Measurements from ENCODE around the gene MAD1L1.
A peak's percentile ranks its signal among the peaks of the same experiment; 100 is the strongest.

MAD1L1 gene

GRCh38 chr7:1813394-1814088 lies 419.2 kb downstream of the MAD1L1 start:
- no peak for DNase-seq (ENCODE audit: low read depth)

- DNase-seq (ENCODE audit: low read depth), result no peak
Measured at GRCh38 chr7:1812509-1813393, 420.0 kb downstream of the MAD1L1 start.

- no peak for DNase-seq (ENCODE audit: low read depth)
Measured at GRCh38 chr7:1811850-1812508, 420.8 kb downstream of the MAD1L1 start.

GRCh38 chr7:1810961-1811849 lies 421.5 kb downstream of the MAD1L1 start:
- DNase-seq (ENCODE audit: low read depth), result peak; percentile 10

GRCh38 chr7:1810521-1810920 lies 422.2 kb downstream of the MAD1L1 start:
- no peak for DNase-seq (ENCODE audit: low read depth)

- no peak for DNase-seq (ENCODE audit: low read depth)
Measured at GRCh38 chr7:1809601-1810258, 423.0 kb downstream of the MAD1L1 start.

GRCh38 chr7:1809070-1809469 lies 423.7 kb downstream of the MAD1L1 start:
- DNase-seq (ENCODE audit: low read depth), result no peak

GRCh38 chr7:1807821-1808600 lies 424.7 kb downstream of the MAD1L1 start:
- DNase-seq (ENCODE audit: low read depth), result no peak

GRCh38 chr7:1806354-1806753 lies 426.4 kb downstream of the MAD1L1 start:
- DNase-seq (ENCODE audit: low read depth), result no peak

- DNase-seq (ENCODE audit: low read depth), result no peak
Measured at GRCh38 chr7:1804310-1804709, 428.4 kb downstream of the MAD1L1 start.

GRCh38 chr7:1802899-1803298 lies 429.8 kb downstream of the MAD1L1 start:
- DNase-seq (ENCODE audit: low read depth), result no peak

- no peak for DNase-seq (ENCODE audit: low read depth)
Measured at GRCh38 chr7:1800902-1801301, 431.8 kb downstream of the MAD1L1 start.

GRCh38 chr7:1798191-1798590 lies 434.6 kb downstream of the MAD1L1 start:
- no peak for DNase-seq (ENCODE audit: low read depth)

GRCh38 chr7:1794888-1795542 lies 437.7 kb downstream of the MAD1L1 start:
- DNase-seq (ENCODE audit: low read depth), result no peak

GRCh38 chr7:1787681-1788235 lies 445.0 kb downstream of the MAD1L1 start:
- no peak for DNase-seq (ENCODE audit: low read depth)

- no peak for DNase-seq (ENCODE audit: low read depth)
Measured at GRCh38 chr7:1787241-1787640, 445.5 kb downstream of the MAD1L1 start.

GRCh38 chr7:1785839-1786238 lies 446.9 kb downstream of the MAD1L1 start:
- no peak for DNase-seq (ENCODE audit: low read depth)

- DNase-seq (ENCODE audit: low read depth), result no peak
Measured at GRCh38 chr7:1781369-1781768, 451.4 kb downstream of the MAD1L1 start.

- no peak for DNase-seq (ENCODE audit: low read depth)
Measured at GRCh38 chr7:1779445-1779844, 453.3 kb downstream of the MAD1L1 start.

GRCh38 chr7:1777122-1777521 lies 455.6 kb downstream of the MAD1L1 start:
- no peak for DNase-seq (ENCODE audit: low read depth)

Data from fibroblast of gingiva (primary cell).